GM23338 (cell line): ENCODE measurements around the gene SORBS1. TPM values are rescaled to one million over a fixed set of nuclear protein-coding genes. Genes with fewer than 3 reads are reported as not detected.

Source experiments
- ATAC-seq: fragments of 200-7000 bp; cut with Tn5 transposase; 3 replicates; pipeline ENCODE4 v1.9.1; 2020
- DNase-seq: peaks from one replicate; pipeline ENCODE4 v3.0.0-alpha.2; 2015; ENCODE audit warnings: low spot score
- H2AFZ ChIP-seq: fragments of 200-600 bp; sonication (generic); 2 replicates; pipeline ENCODE4 v1.8.0; 2016; ENCODE audit warnings: antibody characterized with exemption, mild to moderate bottlenecking, moderate library complexity
- H3F3A ChIP-seq: fragments of 200-600 bp; sonication (generic); replicated peaks from 2 replicates; pipeline ENCODE4 v1.8.0; 2017; ENCODE audit warnings: antibody characterized with exemption, mixed run types, low read depth
- H3K27ac ChIP-seq: fragments of 200-600 bp; sonication (generic); 2 replicates; pipeline ENCODE4 v1.6.1; 2016; ENCODE audit warnings: low read depth
- H3K27me3 ChIP-seq: fragments of 200-600 bp; sonication (generic); 2 replicates; pipeline ENCODE4 v1.8.0; 2016; ENCODE audit warnings: mild to moderate bottlenecking, mixed run types, moderate library complexity; ENCODE audit not compliant: insufficient read depth
- H3K36me3 ChIP-seq: fragments of 200-600 bp; sonication (generic); 2 replicates; pipeline ENCODE4 v1.8.0; 2016; ENCODE audit warnings: mild to moderate bottlenecking; ENCODE audit not compliant: insufficient read depth
- H3K4me1 ChIP-seq: fragments of 200-600 bp; sonication (generic); 2 replicates; pipeline ENCODE4 v1.8.0; 2016; ENCODE audit warnings: mild to moderate bottlenecking, moderate library complexity; ENCODE audit not compliant: insufficient read depth
- H3K4me2 ChIP-seq: fragments of 200-600 bp; sonication (generic); 2 replicates; pipeline ENCODE4 v1.7.1; 2017; ENCODE audit warnings: mixed run types
- H3K4me3 ChIP-seq: fragments of 200-600 bp; sonication (generic); 2 replicates; pipeline ENCODE4 v1.6.1; 2016; ENCODE audit warnings: mixed run types
- H3K79me2 ChIP-seq: fragments of 200-600 bp; sonication (generic); replicated peaks from 2 replicates; pipeline ENCODE4 v1.8.0; 2017; ENCODE audit warnings: mild to moderate bottlenecking; ENCODE audit not compliant: insufficient read depth
- H3K9me2 ChIP-seq: fragments of 200-600 bp; sonication (generic); 2 replicates; pipeline ENCODE4 v1.8.0; 2017; ENCODE audit not compliant: insufficient read depth
- H4K20me1 ChIP-seq: fragments of 200-600 bp; sonication (generic); replicated peaks from 2 replicates; pipeline ENCODE4 v1.8.0; 2017; ENCODE audit warnings: mild to moderate bottlenecking; ENCODE audit not compliant: insufficient read depth
- H3K27ac Mint-ChIP-seq: 2 replicates; pipeline ENCODE4 v1.8.0; 2020; ENCODE audit warnings: inconsistent platforms, mild to moderate bottlenecking, moderate library complexity, mixed read lengths
- H3K27me3 Mint-ChIP-seq: 3 replicates; pipeline ENCODE4 v1.8.0; 2022; ENCODE audit warnings: low read depth, mild to moderate bottlenecking, moderate library complexity, mixed read lengths, inconsistent platforms; ENCODE audit not compliant: insufficient read depth, poor library complexity
- H3K36me3 Mint-ChIP-seq: 3 replicates; pipeline ENCODE4 v1.8.0; 2021; ENCODE audit warnings: low read depth, mild to moderate bottlenecking, inconsistent platforms, moderate library complexity, mixed read lengths
- H3K4me1 Mint-ChIP-seq: 3 replicates; pipeline ENCODE4 v1.8.0; 2020; ENCODE audit warnings: mild to moderate bottlenecking, inconsistent platforms, mixed read lengths
- H3K4me3 Mint-ChIP-seq: 3 replicates; pipeline ENCODE4 v1.8.0; 2021; ENCODE audit warnings: moderate library complexity, mild to moderate bottlenecking, inconsistent platforms, mixed read lengths
- H3K9me3 Mint-ChIP-seq: 3 replicates; pipeline ENCODE4 v1.8.0; 2020; ENCODE audit warnings: moderate library complexity, mild to moderate bottlenecking, inconsistent platforms, mixed read lengths
- CREB1 ChIP-seq: fragments of 250-450 bp; sonication (Bioruptor Pico); IDR thresholded peaks from 2 replicates; pipeline ENCODE4 v1.5.0; 2020; ENCODE audit warnings: low read depth, mild to moderate bottlenecking, moderate library complexity
- CTCF ChIP-seq, 2 experiments: fragments of 200-600 bp in 1 of 2; sonication (generic) in 1 of 2; conservative IDR thresholded peaks; 2 replicates each; pipeline versions ENCODE4 v1.5.1 to v1.6.1; 2016 to 2017; ENCODE audit warnings: antibody characterized with exemption in 2 of 2, low read depth in 2 of 2, mild to moderate bottlenecking in 2 of 2, moderate library complexity in 1 of 2
- EZH2 ChIP-seq: fragments of 200-600 bp; sonication (generic); IDR thresholded peaks from one replicate; pipeline ENCODE4 v1.8.0; 2017; ENCODE audit warnings: antibody characterized with exemption, mild to moderate bottlenecking, low read depth; ENCODE audit not compliant: unreplicated experiment
- JUNB ChIP-seq: IDR thresholded peaks from one replicate; pipeline ENCODE4 v1.6.1; 2016; ENCODE audit warnings: antibody characterized with exemption; ENCODE audit not compliant: unreplicated experiment
- NANOG ChIP-seq: IDR thresholded peaks from 2 replicates; pipeline ENCODE4 v1.6.1; 2016; ENCODE audit warnings: antibody characterized with exemption, borderline replicate concordance
- POLR2AphosphoS5 ChIP-seq: IDR thresholded peaks from 2 replicates; pipeline ENCODE4 v1.6.1; 2016; ENCODE audit warnings: antibody characterized with exemption, low read depth
- REST ChIP-seq: IDR thresholded peaks from one replicate; pipeline ENCODE4 v1.6.1; 2018; ENCODE audit warnings: antibody characterized with exemption; ENCODE audit not compliant: unreplicated experiment
- STAT1 ChIP-seq: IDR thresholded peaks from one replicate; pipeline ENCODE4 v1.6.1; 2016; ENCODE audit warnings: antibody characterized with exemption; ENCODE audit not compliant: unreplicated experiment
- ZNF114 ChIP-seq: fragments of 250-450 bp; sonication (Bioruptor Pico); IDR thresholded peaks from 2 replicates; pipeline ENCODE4 v1.5.0; 2020; ENCODE audit warnings: mild to moderate bottlenecking, moderate library complexity
- ZNF331 ChIP-seq: fragments of 250-450 bp; sonication (Bioruptor Pico); IDR thresholded peaks from 2 replicates; pipeline ENCODE4 v1.5.0; 2020; ENCODE audit warnings: low read depth, mild to moderate bottlenecking, moderate library complexity
- ZNF462 ChIP-seq: fragments of 250-450 bp; sonication (Bioruptor Pico); IDR thresholded peaks from 2 replicates; pipeline ENCODE4 v1.5.0; 2020; ENCODE audit warnings: mild to moderate bottlenecking, moderate library complexity
- polyA plus RNA-seq: library from polyadenylated mRNA; unstranded; fragments of >200 nt; fragmentation: Nextera tagmentation; extraction: Ambion mirVana; gene quantifications from 2 replicates; pipeline ENCODE4 v1.2.1, GENCODE V29; 2016
- total RNA-seq: library from RNA; depleted of rRNA; stranded (reverse); fragments of >200 nt; shearing (Covaris generic); gene quantifications from 2 replicates; pipeline ENCODE4 v1.2.3, GENCODE V29; 2014

The SORBS1 gene
- total and polyA plus RNA-seq, 2 experiments from 2014 or later, result 47.7 to 51.5 TPM

- ATAC-seq (no peak), DNase-seq (no peak)
- Mint-ChIP-seq H3K4me1 (peaks cover 42% of the 10 kb centered on the region), H3K9me3 (no peaks in the 10 kb centered on the region), H3K27ac (no peak overlapping the region), H3K4me3 (no peak overlapping the region), H3K27me3 (peaks cover 2% of the 10 kb centered on the region), H3K36me3 (no peaks in the 10 kb centered on the region; the same call in 2 of the 3 replicates)
- Histone ChIP-seq H3K9me2 (no peaks in the 10 kb centered on the region), H3K4me1 (peaks cover 45% of the 10 kb centered on the region), H3K27ac (no peak overlapping the region), H3K79me2 (peaks cover 100% of the 10 kb centered on the region), H3K27me3 (peaks cover 2% of the 10 kb centered on the region; the same call in 1 of the 2 replicates), H3K36me3 (no peaks in the 10 kb centered on the region), H3K4me2 (no peak overlapping the region), H3K4me3 (no peak overlapping the region), H4K20me1 (peaks cover 49% of the 10 kb centered on the region), H2AFZ (no peak overlapping the region), H3F3A (0 out of 2 replicates have a peak, but pooled peaks cover 5% of the 10 kb centered on the region)
- TF ChIP-seq NANOG, result no peak
- TF ChIP-seq EZH2, result no peak
- TF ChIP-seq CREB1, result no peak
- TF ChIP-seq STAT1, result no peak
- TF ChIP-seq POLR2AphosphoS5, result no peak
- no peak for TF ChIP-seq ZNF114 (CRISPR knock-in tag)
- no peak for TF ChIP-seq ZNF462
- no peak for TF ChIP-seq CTCF (conservative IDR thresholded peaks at IDR 0.05; ENCODE audit: low read depth in 2 of 2)
- no peak for TF ChIP-seq JUNB
- no peak for TF ChIP-seq REST
- TF ChIP-seq ZNF331 (CRISPR knock-in tag), result no peak
Measured at GRCh38 chr10:95284807-95285206, 276.4 kb downstream of the SORBS1 start.
